ENCODE results near the gene ZFP30. TPM values are rescaled to one million over a fixed set of nuclear protein-coding genes. Genes with fewer than 3 reads are reported as not detected.

The ZFP30 gene
- total RNA-seq = 3.5 and 7.9 TPM in 2 replicates

GRCh38 chr19:37655301-37655688 is at the start of gene ZFP30:
ZFP30 (minus strand) TSS chr19:37655465; CDS start chr19:37647822, 7,643 bp downstream.

GRCh38 chr19:37594304-37594981 is 60.8 kb downstream of the ZFP30 start, which contains the start of the genes ZNF540 and ZNF571:
ZNF540 (plus strand) TSS chr19:37594876; CDS start chr19:37598448, 3,572 bp downstream.
ZNF571 (minus strand) TSS chr19:37594792; CDS start chr19:37586676, 8,116 bp downstream.

Other genes starting within 250 kb of the ZFP30 start
- gene ZNF569, start 188.0 kb downstream of the ZFP30 start, total RNA-seq = 3.6 and 5.3 TPM in 2 replicates
- gene ZNF570, start 186.1 kb downstream of the ZFP30 start, total RNA-seq = 2.7 and 6.4 TPM in 2 replicates
- gene ZNF793, start 148.5 kb downstream of the ZFP30 start, total RNA-seq = 1.3 and 1.5 TPM in 2 replicates
- gene ZNF571, start 60.7 kb downstream of the ZFP30 start, total RNA-seq = 0.77 and 1.6 TPM in 2 replicates
- gene ZNF540, start 60.6 kb downstream of the ZFP30 start, total RNA-seq = 0.12 and 0.60 TPM in 2 replicates
- gene ZNF607, start 64.3 kb upstream of the ZFP30 start, total RNA-seq = 0.85 and 4.1 TPM in 2 replicates
- gene ZNF573, start 124.1 kb upstream of the ZFP30 start, total RNA-seq = 0.43 and 3.5 TPM in 2 replicates

Data from pericardium fibroblast (primary cell).